Gastrocnemius medialis (tissue), 4 donors: Measurements from ENCODE around the gene RBFOX2. TPM values are rescaled to one million over a fixed set of nuclear protein-coding genes. Genes with fewer than 3 reads are reported as not detected.

Experiments used
- ATAC-seq, 2 donors: fragments of 150-250 bp; one replicate each; pipeline ENCODE4 v1.9.1; 2016
- DNase-seq, 2 donors: peaks; one replicate each; pipeline ENCODE4 v3.0.0-alpha.2; 2019
- H3K27ac ChIP-seq, 4 donors: fragments of 200-600 bp; sonication (generic); 1 replicate in 1 of 4; 2 replicates in 3 of 4; pipeline ENCODE4 v1.5.1; 2016 to 2018; ENCODE audit warnings: mild to moderate bottlenecking in 2 of 4, moderate library complexity in 1 of 4
- H3K27me3 ChIP-seq, 3 donors: fragments of 200-600 bp; sonication (generic) in 2 of 3; 1 replicate in 1 of 3; 2 replicates in 2 of 3; pipeline versions ENCODE4 v1.5.1 to v1.6.0; 2016 to 2019; ENCODE audit warnings: mild to moderate bottlenecking in 1 of 3, moderate library complexity in 1 of 3
- H3K36me3 ChIP-seq, 2 donors: fragments of 200-600 bp; sonication (generic) in 1 of 2; one replicate each; pipeline ENCODE4 v1.5.1; 2017 to 2018
- H3K4me1 ChIP-seq, 2 donors: fragments of 200-600 bp; sonication (generic) in 1 of 2; one replicate each; pipeline ENCODE4 v1.5.1; 2016 to 2017; ENCODE audit warnings: mild to moderate bottlenecking in 2 of 2
- H3K4me3 ChIP-seq, 4 donors: fragments of 200-600 bp; sonication (generic) in 3 of 4; 1 replicate in 1 of 4; 2 replicates in 3 of 4; pipeline ENCODE4 v1.5.1; 2016 to 2019; ENCODE audit warnings: mild to moderate bottlenecking in 2 of 4
- H3K9me3 ChIP-seq, 3 donors: fragments of 200-600 bp; sonication (generic) in 2 of 3; 1 replicate in 1 of 3; 2 replicates in 2 of 3; pipeline ENCODE4 v1.5.1; 2016 to 2019
- POLR2A ChIP-seq, 2 donors: fragments of 450-650 bp; IDR thresholded peaks; one replicate each; pipeline ENCODE4 v1.6.1; 2017; ENCODE audit warnings: antibody characterized with exemption in 2 of 2, mild to moderate bottlenecking in 2 of 2, moderate library complexity in 2 of 2
- in situ Hi-C, 4 donors: fragments of 200-750 bp; cut with MboI; loops; one replicate each; pipeline versions ENCODE4 v1.15.0 to v1.8.0; 2017; ENCODE audit warnings: low sequenced_read_pairs in 4 of 4
- intact Hi-C: fragments of 100-400 bp; cut with DNase I; formaldehyde crosslinking; loops from one replicate; pipeline ENCODE4 v1.15.1; 2023; ENCODE audit warnings: low total_unique reads
- total RNA-seq, 4 donors: library from RNA; depleted of rRNA; stranded (reverse); fragments of >200 nt; gene quantifications; one replicate each; pipeline versions ENCODE4 v1.1.0 to v1.2.3, GENCODE V29; 2016
- TF ChIP-seq, protein P1 (sequence below), 5 experiments: fragments of 450-650 bp in 3 of 5; fragments of 200-600 bp in 2 of 5; sonication (generic) in 2 of 5; IDR thresholded peaks in 4 of 5; conservative IDR thresholded peaks in 1 of 5; 1 replicate in 4 of 5; 2 replicates in 1 of 5; pipeline ENCODE4 v1.5.1; 2016 to 2019; ENCODE audit warnings: antibody characterized with exemption in 5 of 5, mild to moderate bottlenecking in 3 of 5, moderate library complexity in 3 of 5

The RBFOX2 gene
- total RNA-seq, 4 donors from 2014 or later = 26.0 to 32.1 (median 28.6) TPM

DNA sequence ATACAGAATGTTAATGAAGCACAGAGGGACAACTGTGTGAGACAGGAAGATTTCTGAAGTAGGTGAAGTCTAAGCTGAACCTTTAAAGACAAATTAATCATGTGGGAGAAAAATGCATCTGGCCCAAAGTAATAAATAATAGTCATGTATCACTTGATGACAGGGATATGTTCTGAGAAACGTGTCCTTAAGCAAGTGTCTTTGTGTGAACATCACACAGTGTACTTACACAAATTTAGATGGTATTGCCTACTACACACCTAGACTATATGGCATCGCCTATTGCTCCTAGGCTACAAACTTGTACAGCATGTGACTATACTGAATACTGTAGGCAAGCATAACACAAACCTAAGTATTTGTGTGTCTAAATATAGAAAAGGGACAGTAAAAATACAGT lies 198.3 kb downstream of the RBFOX2 start:
- no peaks in the 10 kb centered on the region for H3K36me3 ChIP-seq
- no peaks in the 10 kb centered on the region for H3K9me3 ChIP-seq
- H3K27me3 ChIP-seq = no peaks in the 10 kb centered on the region
- no peak for DNase-seq
- in situ Hi-C loops = no loop called here
- H3K27ac ChIP-seq = peak overlapping the region; percentile 25 to 94 (median 48)
- peak; percentile 36 to 50 for ATAC-seq
- no peak overlapping the region for H3K4me3 ChIP-seq
- intact Hi-C loops = no loop called here
- peaks cover 51 to 67% of the 10 kb centered on the region in 2 donors for H3K4me1 ChIP-seq
- TF ChIP-seq, protein P1, sequence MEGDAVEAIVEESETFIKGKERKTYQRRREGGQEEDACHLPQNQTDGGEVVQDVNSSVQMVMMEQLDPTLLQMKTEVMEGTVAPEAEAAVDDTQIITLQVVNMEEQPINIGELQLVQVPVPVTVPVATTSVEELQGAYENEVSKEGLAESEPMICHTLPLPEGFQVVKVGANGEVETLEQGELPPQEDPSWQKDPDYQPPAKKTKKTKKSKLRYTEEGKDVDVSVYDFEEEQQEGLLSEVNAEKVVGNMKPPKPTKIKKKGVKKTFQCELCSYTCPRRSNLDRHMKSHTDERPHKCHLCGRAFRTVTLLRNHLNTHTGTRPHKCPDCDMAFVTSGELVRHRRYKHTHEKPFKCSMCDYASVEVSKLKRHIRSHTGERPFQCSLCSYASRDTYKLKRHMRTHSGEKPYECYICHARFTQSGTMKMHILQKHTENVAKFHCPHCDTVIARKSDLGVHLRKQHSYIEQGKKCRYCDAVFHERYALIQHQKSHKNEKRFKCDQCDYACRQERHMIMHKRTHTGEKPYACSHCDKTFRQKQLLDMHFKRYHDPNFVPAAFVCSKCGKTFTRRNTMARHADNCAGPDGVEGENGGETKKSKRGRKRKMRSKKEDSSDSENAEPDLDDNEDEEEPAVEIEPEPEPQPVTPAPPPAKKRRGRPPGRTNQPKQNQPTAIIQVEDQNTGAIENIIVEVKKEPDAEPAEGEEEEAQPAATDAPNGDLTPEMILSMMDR (IDR thresholded peaks at IDR 0.05 in 4 of 5, conservative IDR thresholded peaks at IDR 0.05 in 1 of 5) = no peak
- TF ChIP-seq POLR2A (IDR thresholded peaks at IDR 0.05) = no peak

DNA sequence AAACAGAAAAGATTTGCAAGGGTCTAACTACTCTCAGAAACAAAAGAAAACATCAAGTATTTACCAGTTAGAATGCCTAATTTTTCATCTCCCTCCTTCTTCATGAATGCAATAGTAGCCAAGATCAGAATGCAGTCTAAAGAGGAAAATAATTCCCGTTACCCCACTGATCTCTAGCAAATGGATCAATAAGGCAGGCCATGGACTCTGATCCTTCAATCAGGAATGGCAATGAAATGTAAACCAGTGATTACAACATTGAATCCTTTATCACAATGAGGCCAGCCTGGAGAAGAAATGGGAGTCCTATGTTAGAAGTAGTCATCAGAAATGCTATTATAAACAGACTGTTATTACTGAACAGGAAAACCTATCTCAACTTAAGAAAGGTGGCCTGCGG lies 204.4 kb downstream of the RBFOX2 start:
- in situ Hi-C loops = no loop called here
- no peak for ATAC-seq
- Histone ChIP-seq H3K36me3 (no peaks in the 10 kb centered on the region), H3K4me1 (peaks cover 58 to 72% of the 10 kb centered on the region in 2 donors), H3K4me3 (no peak overlapping the region), H3K27ac (peak overlapping the region in 2 of 4 donors; percentile 26 to 44), H3K27me3 (no peaks in the 10 kb centered on the region), H3K9me3 (no peaks in the 10 kb centered on the region)
- TF ChIP-seq, protein P1 (IDR thresholded peaks at IDR 0.05 in 4 of 5, conservative IDR thresholded peaks at IDR 0.05 in 1 of 5) = no peak
- TF ChIP-seq POLR2A (IDR thresholded peaks at IDR 0.05) = no peak
- DNase-seq = no peak
- intact Hi-C loops = no loop called here

DNA sequence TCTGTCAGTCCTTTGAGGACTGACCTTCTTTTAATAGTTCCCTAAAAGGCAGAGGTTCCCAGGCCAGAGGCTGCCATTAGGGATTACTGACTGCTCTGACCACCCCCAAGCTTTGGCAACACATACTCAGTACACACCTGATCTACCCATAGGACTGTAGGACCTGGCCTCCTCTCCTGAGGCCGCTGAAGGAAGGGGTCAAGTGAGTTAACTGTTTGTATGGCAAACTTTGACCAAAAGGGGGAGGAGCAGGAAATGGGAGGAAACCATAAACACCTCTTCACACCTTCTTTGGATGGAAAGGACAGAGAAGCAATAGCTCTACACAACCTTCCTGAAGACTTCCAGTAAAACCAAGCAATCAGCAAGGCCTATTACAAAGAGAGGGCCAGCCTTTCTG lies 207.0 kb downstream of the RBFOX2 start:
- Histone ChIP-seq H3K9me3 (no peaks in the 10 kb centered on the region), H3K4me3 (no peak overlapping the region), H3K4me1 (peaks cover 66 to 70% of the 10 kb centered on the region in 2 donors), H3K27ac (peak overlapping the region; percentile 1 to 71 (median 45)), H3K36me3 (no peaks in the 10 kb centered on the region), H3K27me3 (no peaks in the 10 kb centered on the region)
- DNase-seq = no peak
- TF ChIP-seq, protein P1 (IDR thresholded peaks at IDR 0.05 in 4 of 5, conservative IDR thresholded peaks at IDR 0.05 in 1 of 5) = no peak
- TF ChIP-seq POLR2A (IDR thresholded peaks at IDR 0.05) = no peak
- in situ Hi-C loops (no loop called here), intact Hi-C loops (no loop called here)
- ATAC-seq = no peak

DNA sequence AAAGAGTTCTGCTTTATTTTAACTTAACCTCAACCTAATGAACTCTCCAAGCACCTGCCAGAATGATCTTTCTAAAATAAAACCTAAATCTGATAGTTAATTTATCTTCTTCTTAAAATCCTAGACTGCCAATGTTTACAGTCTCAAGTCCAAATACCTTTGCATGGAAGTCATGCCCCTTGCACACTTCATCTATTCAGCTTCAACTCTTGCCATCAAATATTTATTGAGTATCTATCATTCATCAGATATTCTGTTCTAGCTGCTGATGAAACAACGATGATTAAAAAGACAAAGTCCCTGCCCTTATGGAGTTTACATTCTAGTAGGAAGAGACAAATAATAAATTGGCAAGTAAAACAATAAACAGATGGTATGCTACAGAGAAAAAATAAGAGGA lies 209.2 kb downstream of the RBFOX2 start:
- DNase-seq (no peak), ATAC-seq (no peak)
- Histone ChIP-seq H3K36me3 (no peaks in the 10 kb centered on the region), H3K4me1 (peaks cover 69 to 83% of the 10 kb centered on the region in 2 donors), H3K27me3 (no peaks in the 10 kb centered on the region), H3K4me3 (no peak overlapping the region), H3K9me3 (no peaks in the 10 kb centered on the region), H3K27ac (peak overlapping the region in 2 of 4 donors; percentile 66 to 67)
- TF ChIP-seq POLR2A (IDR thresholded peaks at IDR 0.05) = no peak
- TF ChIP-seq, protein P1 (IDR thresholded peaks at IDR 0.05 in 4 of 5, conservative IDR thresholded peaks at IDR 0.05 in 1 of 5) = no peak
- intact Hi-C loops (no loop called here), in situ Hi-C loops (no loop called here)

DNA sequence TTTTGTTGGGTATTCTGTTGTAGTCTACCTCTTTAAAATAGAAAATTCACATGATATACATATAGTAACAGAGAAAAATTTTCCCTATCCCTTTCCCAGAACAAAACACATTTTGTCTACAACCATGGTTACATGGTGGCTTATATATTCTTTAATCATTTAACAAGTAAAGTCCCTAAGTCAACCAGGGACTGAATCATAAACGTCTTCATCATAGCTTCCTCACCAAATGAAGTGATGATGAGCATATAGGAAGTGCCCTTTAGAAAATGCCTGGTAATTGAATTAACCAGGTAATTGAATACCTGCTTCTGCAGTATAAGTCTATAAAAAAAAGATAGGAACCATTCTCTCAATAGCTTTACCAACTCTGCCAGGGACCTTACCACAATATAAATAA lies 209.7 kb downstream of the RBFOX2 start:
- H3K27ac ChIP-seq = peak overlapping the region in 2 of 4 donors; percentile 67 to 70
- intact Hi-C loops (no loop called here), in situ Hi-C loops (no loop called here)
- no peaks in the 10 kb centered on the region for H3K27me3 ChIP-seq
- H3K4me3 ChIP-seq = no peak overlapping the region
- DNase-seq = no peak
- ATAC-seq = no peak
- no peaks in the 10 kb centered on the region for H3K9me3 ChIP-seq
- TF ChIP-seq, protein P1 (IDR thresholded peaks at IDR 0.05 in 4 of 5, conservative IDR thresholded peaks at IDR 0.05 in 1 of 5) = no peak
- no peak for TF ChIP-seq POLR2A (IDR thresholded peaks at IDR 0.05)
- H3K4me1 ChIP-seq = peaks cover 69 to 78% of the 10 kb centered on the region in 2 donors
- H3K36me3 ChIP-seq = no peaks in the 10 kb centered on the region
